GM12891 (cell line): ENCODE results near the gene ACSL1.

ENCODE experiments used
- PAX5 ChIP-seq: IDR thresholded peaks from 2 replicates; pipeline ENCODE4 v1.6.1; 2011; ENCODE audit warnings: low read length, moderate library complexity, mild to moderate bottlenecking; ENCODE audit not compliant: insufficient read depth, severe bottlenecking
- POLR2A ChIP-seq: IDR thresholded peaks from 2 replicates; pipeline ENCODE4 v1.6.1; 2011; ENCODE audit warnings: low read depth, low read length, control low read depth
- POLR2AphosphoS5 ChIP-seq: IDR thresholded peaks from 2 replicates; pipeline ENCODE4 v1.6.1; 2011; ENCODE audit warnings: low read depth, low read length, control low read depth
- POU2F2 ChIP-seq: IDR thresholded peaks from 2 replicates; pipeline ENCODE4 v1.6.1; 2011; ENCODE audit warnings: low read depth, mild to moderate bottlenecking, control low read depth, low read length, moderate library complexity
- TAF1 ChIP-seq: IDR thresholded peaks from 2 replicates; pipeline ENCODE4 v1.6.1; 2011; ENCODE audit warnings: low read depth, low read length, control low read depth

- TF ChIP-seq POLR2AphosphoS5: no peak
- no peak for TF ChIP-seq POLR2A
- no peak for TF ChIP-seq POU2F2
- TF ChIP-seq PAX5: no peak
- TF ChIP-seq TAF1: no peak
These were observed 47.4 kb downstream of the ACSL1 start for GRCh38 chr4:184778325-184778724.
